Mesodermal cell (in vitro differentiated cells): Measurements from ENCODE around the gene TAS2R38. TPM values are rescaled to one million over a fixed set of nuclear protein-coding genes. Genes with fewer than 3 reads are reported as not detected.

Source experiments
- H3K27ac ChIP-seq: 2 replicates; pipeline ENCODE4 v1.7.0; 2013; ENCODE audit warnings: mild to moderate bottlenecking, low read depth, low read length, moderate library complexity; ENCODE audit not compliant: severe bottlenecking
- H3K36me3 ChIP-seq: 2 replicates; pipeline ENCODE4 v1.7.1; 2013; ENCODE audit warnings: mild to moderate bottlenecking, low read length, moderate library complexity; ENCODE audit not compliant: control insufficient read depth, insufficient read depth
- H3K4me1 ChIP-seq: one replicate; pipeline ENCODE4 v1.7.1; 2013; ENCODE audit warnings: mild to moderate bottlenecking, low read length; ENCODE audit not compliant: insufficient read depth, control insufficient read depth, poor library complexity, severe bottlenecking
- H3K4me3 ChIP-seq: 2 replicates; pipeline ENCODE4 v1.7.0; 2013; ENCODE audit warnings: low read length, control low read depth, mild to moderate bottlenecking; ENCODE audit not compliant: insufficient read depth, poor library complexity, severe bottlenecking; ENCODE audit errors: extremely low read depth
- H3K9me3 ChIP-seq: 2 replicates; pipeline ENCODE4 v1.7.1; 2013; ENCODE audit warnings: mild to moderate bottlenecking, low read length, moderate library complexity; ENCODE audit not compliant: control insufficient read depth
- WGBS, 2 experiments: methylation state at CpG; one replicate each; pipeline ENCODE4 v1.1.5; 2013; ENCODE audit warnings: missing lambda C conversion rate in 2 of 2; ENCODE audit not compliant: insufficient coverage in 2 of 2; 5-methylcytosine and 5-hydroxymethylcytosine counted together
- polyA plus RNA-seq, 2 experiments: library from polyadenylated mRNA; stranded (reverse); fragments of 50-300 nt; gene quantifications; one replicate each; pipeline ENCODE4 v1.2.3, GENCODE V29; 2013

TAS2R38 gene
- polyA plus RNA-seq (2013, experiment 1 of 2): not detected
- polyA plus RNA-seq (2013, experiment 2 of 2): not detected

- WGBS, 2 experiments: 87 to 98% methylated on average over 2 to 6 of the region's 7 CpGs
- no peaks in the 10 kb centered on the region for H3K36me3 ChIP-seq
- no peaks in the 10 kb centered on the region for H3K4me1 ChIP-seq
- H3K27ac ChIP-seq: no peak within 1 kb of the TSS
- H3K9me3 ChIP-seq: no peaks in the 10 kb centered on the region
- H3K4me3 ChIP-seq: no peak within 1 kb of the TSS
These were observed at the start of gene TAS2R38 for GRCh38 chr7:141973673-141974072. Gene TAS2R38 (minus strand): TSS chr7:141973773. CDS start chr7:141973689, 84 bp downstream.

GRCh38 chr7:142018154-142018553, 44.6 kb upstream of the TAS2R38 start:
- H3K4me1 ChIP-seq: no peaks in the 10 kb centered on the region
- no peak overlapping the region for H3K4me3 ChIP-seq
- no peak overlapping the region for H3K27ac ChIP-seq
- 57% methylated on average over 1 of the region's 2 CpGs; no CpG with 5 or more reads in 1 of the 2 experiments for WGBS, 2 experiments
- no peaks in the 10 kb centered on the region for H3K9me3 ChIP-seq
- H3K36me3 ChIP-seq: no peaks in the 10 kb centered on the region

- Histone ChIP-seq H3K9me3 (no peaks in the 10 kb centered on the region), H3K27ac (no peak overlapping the region), H3K4me3 (no peak overlapping the region), H3K4me1 (peaks cover 3% of the 10 kb centered on the region), H3K36me3 (no peaks in the 10 kb centered on the region)
- WGBS, 2 experiments: 80% methylated on average over 1 of the region's 3 CpGs; no CpG with 5 or more reads in 1 of the 2 experiments
These were observed 43.9 kb upstream of the TAS2R38 start for GRCh38 chr7:142017451-142017850.

- Histone ChIP-seq H3K36me3 (no peaks in the 10 kb centered on the region), H3K27ac (no peak overlapping the region), H3K4me3 (no peak overlapping the region), H3K9me3 (no peaks in the 10 kb centered on the region), H3K4me1 (peaks cover 3% of the 10 kb centered on the region)
- 81 to 89% methylated on average over 3 of the region's 4 CpGs for WGBS, 2 experiments
These were observed 39.4 kb upstream of the TAS2R38 start for GRCh38 chr7:142012825-142013511.

GRCh38 chr7:142010952-142011548, 37.5 kb upstream of the TAS2R38 start:
- Histone ChIP-seq H3K4me1 (peaks cover 3% of the 10 kb centered on the region), H3K9me3 (no peaks in the 10 kb centered on the region), H3K36me3 (no peaks in the 10 kb centered on the region), H3K4me3 (no peak overlapping the region), H3K27ac (no peak overlapping the region)
- 67% methylated on average over 2 of the region's 3 CpGs; no CpG with 5 or more reads in 1 of the 2 experiments for WGBS, 2 experiments

GRCh38 chr7:142009187-142009586, 35.6 kb upstream of the TAS2R38 start:
- no peaks in the 10 kb centered on the region for H3K9me3 ChIP-seq
- H3K36me3 ChIP-seq: no peaks in the 10 kb centered on the region
- no peak overlapping the region for H3K27ac ChIP-seq
- WGBS, 2 experiments: 100% methylated on average over 1 of the region's 1 CpG
- H3K4me1 ChIP-seq: peaks cover 3% of the 10 kb centered on the region
- H3K4me3 ChIP-seq: no peak overlapping the region

GRCh38 chr7:142006577-142006976, 33.0 kb upstream of the TAS2R38 start:
- Histone ChIP-seq H3K4me3 (no peak overlapping the region), H3K36me3 (no peaks in the 10 kb centered on the region), H3K9me3 (no peaks in the 10 kb centered on the region), H3K27ac (no peak overlapping the region), H3K4me1 (no peaks in the 10 kb centered on the region)
- 100% methylated on average over 1 of the region's 2 CpGs; no CpG with 5 or more reads in 1 of the 2 experiments for WGBS, 2 experiments

GRCh38 chr7:142002179-142002578, 28.6 kb upstream of the TAS2R38 start:
- Histone ChIP-seq H3K36me3 (no peaks in the 10 kb centered on the region), H3K4me1 (no peaks in the 10 kb centered on the region), H3K9me3 (no peaks in the 10 kb centered on the region), H3K4me3 (no peak overlapping the region), H3K27ac (no peak overlapping the region)
- no CpG with 5 or more reads among the region's 1 CpG for WGBS, 2 experiments

GRCh38 chr7:142001163-142001874, 27.7 kb upstream of the TAS2R38 start:
- no peak overlapping the region for H3K27ac ChIP-seq
- no peaks in the 10 kb centered on the region for H3K4me1 ChIP-seq
- H3K4me3 ChIP-seq: no peak overlapping the region
- no peaks in the 10 kb centered on the region for H3K9me3 ChIP-seq
- 67 to 100% methylated on average over 1 to 2 of the region's 4 CpGs for WGBS, 2 experiments
- H3K36me3 ChIP-seq: no peaks in the 10 kb centered on the region

- Histone ChIP-seq H3K27ac (no peak overlapping the region), H3K36me3 (no peaks in the 10 kb centered on the region), H3K4me3 (no peak overlapping the region), H3K4me1 (no peaks in the 10 kb centered on the region), H3K9me3 (no peaks in the 10 kb centered on the region)
- no CpG with 5 or more reads among the region's 3 CpGs for WGBS, 2 experiments
These were observed 26.7 kb upstream of the TAS2R38 start for GRCh38 chr7:142000244-142000643.
